Measurements from ENCODE around the gene DCC.

GRCh38 chr18:53117851-53118250 lies 777.9 kb downstream of the DCC start:
- no peak for TF ChIP-seq NFE2L2 (conservative IDR thresholded peaks at IDR 0.05; ENCODE audit: low read length)
- no peak for TF ChIP-seq CTCF (IDR thresholded peaks at IDR 0.05)
- no peak for TF ChIP-seq ELK1 (IDR thresholded peaks at IDR 0.05; ENCODE audit: low read depth, low read length)
- no peak for TF ChIP-seq HEYL (CRISPR knock-in tag; IDR thresholded peaks at IDR 0.05)
- TF ChIP-seq MAX (IDR thresholded peaks at IDR 0.05) = no peak
- TF ChIP-seq POLR2A (IDR thresholded peaks at IDR 0.05; ENCODE audit: low read length) = no peak
- TF ChIP-seq USF2 (IDR thresholded peaks at IDR 0.05) = no peak
- no peak for TF ChIP-seq CEBPB (IDR thresholded peaks at IDR 0.05)
- no peak for TF ChIP-seq REST (IDR thresholded peaks at IDR 0.05)
- TF ChIP-seq EP300 (IDR thresholded peaks at IDR 0.05) = no peak
- TF ChIP-seq E2F6 (IDR thresholded peaks at IDR 0.05; ENCODE audit: borderline replicate concordance, low read depth) = no peak
- TF ChIP-seq MYC (IDR thresholded peaks at IDR 0.05; ENCODE audit: borderline replicate concordance, low read length) = no peak
- no peak for TF ChIP-seq POLR2AphosphoS2 (conservative IDR thresholded peaks at IDR 0.05; ENCODE audit: low read length)
- no peak for TF ChIP-seq HOXA7 (CRISPR knock-in tag; IDR thresholded peaks at IDR 0.05)

Measured in A549 (cell line).